Endodermal cell (in vitro differentiated cells): ENCODE data around the gene TRMT44. TPM values are rescaled to one million over a fixed set of nuclear protein-coding genes. Genes with fewer than 3 reads are reported as not detected.

Experiments
- DNase-seq: peaks from one replicate; pipeline ENCODE4 v3.0.0-alpha.2; 2017
- H3K27ac ChIP-seq: 2 replicates; pipeline ENCODE4 v1.5.1; 2013; ENCODE audit warnings: mild to moderate bottlenecking, low read depth, low read length, moderate library complexity
- H3K27me3 ChIP-seq: 2 replicates; pipeline ENCODE4 v1.6.1; 2013; ENCODE audit warnings: mild to moderate bottlenecking, low read length, moderate library complexity; ENCODE audit not compliant: insufficient read depth, control insufficient read depth, poor library complexity, severe bottlenecking
- H3K36me3 ChIP-seq: 2 replicates; pipeline ENCODE4 v1.7.0; 2013; ENCODE audit warnings: mild to moderate bottlenecking, low read length, moderate library complexity; ENCODE audit not compliant: control insufficient read depth, insufficient read depth
- H3K4me1 ChIP-seq: one replicate; pipeline ENCODE4 v1.7.0; 2013; ENCODE audit warnings: low read length; ENCODE audit not compliant: control insufficient read depth, insufficient read depth
- H3K4me3 ChIP-seq: 2 replicates; pipeline ENCODE4 v1.5.1; 2013; ENCODE audit warnings: mild to moderate bottlenecking, low read length, moderate library complexity
- H3K9ac ChIP-seq: 2 replicates; pipeline ENCODE4 v1.6.1; 2013; ENCODE audit warnings: mild to moderate bottlenecking, low read length, moderate library complexity; ENCODE audit not compliant: poor library complexity, severe bottlenecking; ENCODE audit errors: extremely low read depth
- H3K9me3 ChIP-seq: 2 replicates; pipeline ENCODE4 v1.6.1; 2013; ENCODE audit warnings: mild to moderate bottlenecking, low read length, moderate library complexity; ENCODE audit not compliant: control insufficient read depth
- H3K27ac Mint-ChIP-seq: 2 replicates; pipeline ENCODE4 v1.8.0; 2020; ENCODE audit warnings: mixed read lengths
- H3K27me3 Mint-ChIP-seq: 2 replicates; pipeline ENCODE4 v1.8.0; 2021; ENCODE audit warnings: mild to moderate bottlenecking, mixed read lengths; ENCODE audit not compliant: insufficient read depth
- H3K36me3 Mint-ChIP-seq: 2 replicates; pipeline ENCODE4 v1.8.0; 2020; ENCODE audit warnings: low read depth, mixed read lengths
- H3K4me1 Mint-ChIP-seq: 2 replicates; pipeline ENCODE4 v1.8.0; 2020; ENCODE audit warnings: mixed read lengths
- H3K4me3 Mint-ChIP-seq: 2 replicates; pipeline ENCODE4 v1.8.0; 2020; ENCODE audit warnings: mild to moderate bottlenecking, moderate library complexity, mixed read lengths
- H3K9me3 Mint-ChIP-seq: 2 replicates; pipeline ENCODE4 v1.8.0; 2020; ENCODE audit warnings: mild to moderate bottlenecking, mixed read lengths
- CTCF ChIP-seq: fragments of 200-600 bp; sonication (generic); conservative IDR thresholded peaks from 2 replicates; pipeline ENCODE4 v1.5.0; 2021; ENCODE audit warnings: antibody characterized with exemption, mild to moderate bottlenecking
- WGBS, 2 experiments: methylation state at CpG; one replicate each; pipeline versions ENCODE4 v1.1.5 to v1.1.7; 2013; ENCODE audit warnings: missing lambda C conversion rate in 2 of 2, mixed read lengths in 1 of 2; ENCODE audit not compliant: insufficient coverage in 1 of 2, insufficient read length in 1 of 2; 5-methylcytosine and 5-hydroxymethylcytosine counted together
- total RNA-seq, 2 donors: library from RNA; stranded (reverse); fragmentation: NEBNext Ultra II Directional in 1 of 2; extraction: Animal tissue kit (Norgen Biotek cat#: 25700) in 1 of 2; gene quantifications; 2 replicates in 1 of 2; 3 replicates in 1 of 2; pipeline ENCODE4 v1.2.1, GENCODE V29; 2021

TRMT44 gene
- total RNA-seq, 2 donors from 2014 or later = 45.9 to 114 TPM

DNA sequence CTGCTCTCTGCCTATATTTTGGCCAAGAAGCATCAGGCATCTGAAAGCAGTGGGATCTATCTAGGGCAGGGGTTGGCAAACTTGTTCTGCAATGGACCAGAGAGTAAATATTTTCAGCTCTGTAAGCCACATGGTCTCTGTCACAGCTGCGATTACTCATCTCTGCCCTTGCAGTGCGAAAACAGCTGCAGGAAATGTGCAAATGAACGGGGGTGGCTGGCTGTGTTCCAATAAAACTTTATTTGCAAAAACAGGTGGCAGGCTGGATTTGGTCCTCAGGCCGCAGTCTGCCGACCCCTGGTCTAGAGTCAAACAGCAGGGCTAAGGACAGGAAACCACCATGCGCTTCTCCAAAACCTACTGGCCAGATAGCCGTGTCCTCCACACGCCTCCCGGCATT is 48.6 kb upstream of the TRMT44 start:
- H3K4me3 ChIP-seq = no peak overlapping the region
- Mint-ChIP-seq H3K4me1 (no peaks in the 10 kb centered on the region), H3K4me3 (no peak overlapping the region), H3K36me3 (peaks cover 50% of the 10 kb centered on the region), H3K27ac (no peak overlapping the region), H3K9me3 (no peaks in the 10 kb centered on the region), H3K27me3 (no peaks in the 10 kb centered on the region)
- 97% methylated on average over 8 to 9 of the region's 9 CpGs for WGBS, 2 experiments
- DNase-seq = no peak
- H3K9me3 ChIP-seq = no peaks in the 10 kb centered on the region
- no peaks in the 10 kb centered on the region for H3K4me1 ChIP-seq
- no peak overlapping the region for H3K9ac ChIP-seq
- H3K27me3 ChIP-seq = no peaks in the 10 kb centered on the region
- H3K36me3 ChIP-seq = peaks cover 81% of the 10 kb centered on the region
- TF ChIP-seq CTCF = no peak
- H3K27ac ChIP-seq = no peak overlapping the region

- DNase-seq = no peak
- no peak overlapping the region for H3K27ac Mint-ChIP-seq
- no peak overlapping the region for H3K27ac ChIP-seq
These were observed 47.9 kb upstream of the TRMT44 start for GRCh38 chr4:8392591-8393190.

DNA sequence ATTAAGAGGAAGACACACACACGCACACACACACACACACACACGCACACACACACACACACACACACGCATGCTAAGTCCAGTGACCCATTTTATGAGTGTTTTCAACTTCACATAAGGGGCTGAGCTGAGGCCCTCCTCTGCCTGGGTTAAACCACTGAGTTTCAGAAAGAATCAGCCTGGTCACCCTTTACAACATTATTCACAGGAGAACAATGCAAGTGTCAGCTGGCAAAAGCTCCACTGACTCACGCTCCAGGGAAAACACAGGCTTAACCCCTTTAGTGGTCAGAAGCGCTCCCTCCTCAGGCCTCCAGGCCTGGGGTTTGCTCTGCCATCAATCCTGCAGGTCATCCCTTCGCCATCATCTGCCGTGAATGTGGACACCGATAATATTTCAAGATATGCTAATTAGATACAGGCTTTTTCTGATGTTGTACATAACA is 47.0 kb upstream of the TRMT44 start:
- no peaks in the 10 kb centered on the region for H3K27me3 ChIP-seq
- no peaks in the 10 kb centered on the region for H3K9me3 ChIP-seq
- Mint-ChIP-seq H3K27me3 (no peaks in the 10 kb centered on the region), H3K36me3 (peaks cover 44% of the 10 kb centered on the region), H3K27ac (peak overlapping the region; percentile 17), H3K4me1 (no peaks in the 10 kb centered on the region), H3K4me3 (no peak overlapping the region), H3K9me3 (no peaks in the 10 kb centered on the region)
- DNase-seq = no peak
- WGBS, 2 experiments = 66 to 87% methylated on average over 5 to 7 of the region's 8 CpGs
- H3K27ac ChIP-seq = peak overlapping the region; percentile 84
- no peak overlapping the region for H3K4me3 ChIP-seq
- H3K36me3 ChIP-seq = peaks cover 87% of the 10 kb centered on the region
- no peaks in the 10 kb centered on the region for H3K4me1 ChIP-seq
- no peak overlapping the region for H3K9ac ChIP-seq
- TF ChIP-seq CTCF = no peak

More at GRCh38 chr4:8392591-8393190, 47.9 kb upstream of the TRMT44 start:
- Mint-ChIP-seq H3K4me3 (no peak overlapping the region), H3K27me3 (no peaks in the 10 kb centered on the region), H3K9me3 (no peaks in the 10 kb centered on the region), H3K36me3 (peaks cover 44% of the 10 kb centered on the region), H3K4me1 (no peaks in the 10 kb centered on the region)
- H3K4me3 ChIP-seq = no peak overlapping the region
- no peak for TF ChIP-seq CTCF
- no peak overlapping the region for H3K9ac ChIP-seq
- no peaks in the 10 kb centered on the region for H3K9me3 ChIP-seq
- H3K36me3 ChIP-seq = peaks cover 88% of the 10 kb centered on the region
- no peaks in the 10 kb centered on the region for H3K4me1 ChIP-seq
- WGBS, 2 experiments = 87 to 89% methylated on average over 15 of the region's 15 CpGs
- H3K27me3 ChIP-seq = no peaks in the 10 kb centered on the region
